ENCODE data around the gene SYNDIG1L. TPM values are rescaled to one million over a fixed set of nuclear protein-coding genes. Genes with fewer than 3 reads are reported as not detected.

Gene SYNDIG1L
- total and polyA plus RNA-seq, 10 of the 15 experiments (the other 5 are each of a cell fraction or from before 2014, with no cell fraction given) = 0.04 TPM; not detected in 9

DNA sequence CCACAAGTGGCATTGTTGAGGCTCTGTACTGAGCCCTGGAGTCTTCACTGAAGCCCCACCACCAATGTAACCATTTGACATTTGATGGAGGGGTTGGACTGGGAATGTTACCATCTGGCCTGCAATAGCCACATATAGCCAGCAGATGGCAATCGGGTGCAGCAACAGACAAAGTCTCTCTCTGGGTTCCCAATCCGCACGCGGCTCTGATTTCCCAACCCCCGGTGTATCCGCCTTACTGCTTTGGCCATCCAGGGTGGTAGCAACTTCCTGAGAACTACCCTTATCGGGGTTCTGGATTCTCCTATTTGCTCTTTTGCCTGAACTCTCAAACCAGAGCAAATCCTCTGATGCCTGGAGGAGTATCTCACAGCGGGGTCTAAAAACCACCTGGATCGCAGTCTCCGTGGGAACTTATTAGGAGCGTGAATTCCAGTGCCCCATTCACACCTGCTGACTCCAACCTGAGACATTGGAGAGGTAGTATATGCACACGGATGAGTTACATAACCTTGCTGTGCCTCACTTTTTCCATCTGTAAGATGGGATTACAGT is 63.6 kb downstream of the SYNDIG1L start (continued):
- TF ChIP-seq, protein P1, sequence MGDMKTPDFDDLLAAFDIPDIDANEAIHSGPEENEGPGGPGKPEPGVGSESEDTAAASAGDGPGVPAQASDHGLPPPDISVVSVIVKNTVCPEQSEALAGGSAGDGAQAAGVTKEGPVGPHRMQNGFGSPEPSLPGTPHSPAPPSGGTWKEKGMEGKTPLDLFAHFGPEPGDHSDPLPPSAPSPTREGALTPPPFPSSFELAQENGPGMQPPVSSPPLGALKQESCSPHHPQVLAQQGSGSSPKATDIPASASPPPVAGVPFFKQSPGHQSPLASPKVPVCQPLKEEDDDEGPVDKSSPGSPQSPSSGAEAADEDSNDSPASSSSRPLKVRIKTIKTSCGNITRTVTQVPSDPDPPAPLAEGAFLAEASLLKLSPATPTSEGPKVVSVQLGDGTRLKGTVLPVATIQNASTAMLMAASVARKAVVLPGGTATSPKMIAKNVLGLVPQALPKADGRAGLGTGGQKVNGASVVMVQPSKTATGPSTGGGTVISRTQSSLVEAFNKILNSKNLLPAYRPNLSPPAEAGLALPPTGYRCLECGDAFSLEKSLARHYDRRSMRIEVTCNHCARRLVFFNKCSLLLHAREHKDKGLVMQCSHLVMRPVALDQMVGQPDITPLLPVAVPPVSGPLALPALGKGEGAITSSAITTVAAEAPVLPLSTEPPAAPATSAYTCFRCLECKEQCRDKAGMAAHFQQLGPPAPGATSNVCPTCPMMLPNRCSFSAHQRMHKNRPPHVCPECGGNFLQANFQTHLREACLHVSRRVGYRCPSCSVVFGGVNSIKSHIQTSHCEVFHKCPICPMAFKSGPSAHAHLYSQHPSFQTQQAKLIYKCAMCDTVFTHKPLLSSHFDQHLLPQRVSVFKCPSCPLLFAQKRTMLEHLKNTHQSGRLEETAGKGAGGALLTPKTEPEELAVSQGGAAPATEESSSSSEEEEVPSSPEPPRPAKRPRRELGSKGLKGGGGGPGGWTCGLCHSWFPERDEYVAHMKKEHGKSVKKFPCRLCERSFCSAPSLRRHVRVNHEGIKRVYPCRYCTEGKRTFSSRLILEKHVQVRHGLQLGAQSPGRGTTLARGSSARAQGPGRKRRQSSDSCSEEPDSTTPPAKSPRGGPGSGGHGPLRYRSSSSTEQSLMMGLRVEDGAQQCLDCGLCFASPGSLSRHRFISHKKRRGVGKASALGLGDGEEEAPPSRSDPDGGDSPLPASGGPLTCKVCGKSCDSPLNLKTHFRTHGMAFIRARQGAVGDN (IDR thresholded peaks at IDR 0.05) = no peak
- TF ChIP-seq, protein P2, sequence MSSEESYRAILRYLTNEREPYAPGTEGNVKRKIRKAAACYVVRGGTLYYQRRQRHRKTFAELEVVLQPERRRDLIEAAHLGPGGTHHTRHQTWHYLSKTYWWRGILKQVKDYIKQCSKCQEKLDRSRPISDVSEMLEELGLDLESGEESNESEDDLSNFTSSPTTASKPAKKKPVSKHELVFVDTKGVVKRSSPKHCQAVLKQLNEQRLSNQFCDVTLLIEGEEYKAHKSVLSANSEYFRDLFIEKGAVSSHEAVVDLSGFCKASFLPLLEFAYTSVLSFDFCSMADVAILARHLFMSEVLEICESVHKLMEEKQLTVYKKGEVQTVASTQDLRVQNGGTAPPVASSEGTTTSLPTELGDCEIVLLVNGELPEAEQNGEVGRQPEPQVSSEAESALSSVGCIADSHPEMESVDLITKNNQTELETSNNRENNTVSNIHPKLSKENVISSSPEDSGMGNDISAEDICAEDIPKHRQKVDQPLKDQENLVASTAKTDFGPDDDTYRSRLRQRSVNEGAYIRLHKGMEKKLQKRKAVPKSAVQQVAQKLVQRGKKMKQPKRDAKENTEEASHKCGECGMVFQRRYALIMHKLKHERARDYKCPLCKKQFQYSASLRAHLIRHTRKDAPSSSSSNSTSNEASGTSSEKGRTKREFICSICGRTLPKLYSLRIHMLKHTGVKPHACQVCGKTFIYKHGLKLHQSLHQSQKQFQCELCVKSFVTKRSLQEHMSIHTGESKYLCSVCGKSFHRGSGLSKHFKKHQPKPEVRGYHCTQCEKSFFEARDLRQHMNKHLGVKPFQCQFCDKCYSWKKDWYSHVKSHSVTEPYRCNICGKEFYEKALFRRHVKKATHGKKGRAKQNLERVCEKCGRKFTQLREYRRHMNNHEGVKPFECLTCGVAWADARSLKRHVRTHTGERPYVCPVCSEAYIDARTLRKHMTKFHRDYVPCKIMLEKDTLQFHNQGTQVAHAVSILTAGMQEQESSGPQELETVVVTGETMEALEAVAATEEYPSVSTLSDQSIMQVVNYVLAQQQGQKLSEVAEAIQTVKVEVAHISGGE (CRISPR knock-in tag; IDR thresholded peaks at IDR 0.05) = no peak
- no peak for TF ChIP-seq CBX5 (IDR thresholded peaks at IDR 0.05; ENCODE audit: low read depth)
- no peak for TF ChIP-seq ZBTB40 (IDR thresholded peaks at IDR 0.05; ENCODE audit: borderline replicate concordance)
- TF ChIP-seq PRDM15 (CRISPR knock-in tag; IDR thresholded peaks at IDR 0.05) = no peak
- TF ChIP-seq ESRRA (IDR thresholded peaks at IDR 0.05; ENCODE audit: low read length) = no peak
- TF ChIP-seq, protein P3, sequence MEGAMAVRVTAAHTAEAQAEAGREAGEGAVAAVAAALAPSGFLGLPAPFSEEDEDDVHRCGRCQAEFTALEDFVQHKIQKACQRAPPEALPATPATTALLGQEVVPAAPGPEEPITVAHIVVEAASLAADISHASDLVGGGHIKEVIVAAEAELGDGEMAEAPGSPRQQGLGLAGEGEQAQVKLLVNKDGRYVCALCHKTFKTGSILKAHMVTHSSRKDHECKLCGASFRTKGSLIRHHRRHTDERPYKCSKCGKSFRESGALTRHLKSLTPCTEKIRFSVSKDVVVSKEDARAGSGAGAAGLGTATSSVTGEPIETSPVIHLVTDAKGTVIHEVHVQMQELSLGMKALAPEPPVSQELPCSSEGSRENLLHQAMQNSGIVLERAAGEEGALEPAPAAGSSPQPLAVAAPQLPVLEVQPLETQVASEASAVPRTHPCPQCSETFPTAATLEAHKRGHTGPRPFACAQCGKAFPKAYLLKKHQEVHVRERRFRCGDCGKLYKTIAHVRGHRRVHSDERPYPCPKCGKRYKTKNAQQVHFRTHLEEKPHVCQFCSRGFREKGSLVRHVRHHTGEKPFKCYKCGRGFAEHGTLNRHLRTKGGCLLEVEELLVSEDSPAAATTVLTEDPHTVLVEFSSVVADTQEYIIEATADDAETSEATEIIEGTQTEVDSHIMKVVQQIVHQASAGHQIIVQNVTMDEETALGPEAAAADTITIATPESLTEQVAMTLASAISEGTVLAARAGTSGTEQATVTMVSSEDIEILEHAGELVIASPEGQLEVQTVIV (IDR thresholded peaks at IDR 0.05; ENCODE audit: borderline replicate concordance, partially characterized antibody) = no peak
- TF ChIP-seq, protein P4, sequence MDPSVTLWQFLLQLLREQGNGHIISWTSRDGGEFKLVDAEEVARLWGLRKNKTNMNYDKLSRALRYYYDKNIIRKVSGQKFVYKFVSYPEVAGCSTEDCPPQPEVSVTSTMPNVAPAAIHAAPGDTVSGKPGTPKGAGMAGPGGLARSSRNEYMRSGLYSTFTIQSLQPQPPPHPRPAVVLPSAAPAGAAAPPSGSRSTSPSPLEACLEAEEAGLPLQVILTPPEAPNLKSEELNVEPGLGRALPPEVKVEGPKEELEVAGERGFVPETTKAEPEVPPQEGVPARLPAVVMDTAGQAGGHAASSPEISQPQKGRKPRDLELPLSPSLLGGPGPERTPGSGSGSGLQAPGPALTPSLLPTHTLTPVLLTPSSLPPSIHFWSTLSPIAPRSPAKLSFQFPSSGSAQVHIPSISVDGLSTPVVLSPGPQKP (IDR thresholded peaks at IDR 0.05; ENCODE audit: low read depth, low read length) = no peak

Data from GM12878 (cell line).